Measurements from ENCODE around the gene MBD5.

The MBD5 gene

GRCh38 chr2:148410899-148411298, 390.0 kb downstream of the MBD5 start:
- no peak for DNase-seq (ENCODE audit: low spot score)
- no peak for TF ChIP-seq CTCF (IDR thresholded peaks at IDR 0.05; ENCODE audit: extremely low read depth, missing control alignments)

GRCh38 chr2:148416248-148416647, 395.4 kb downstream of the MBD5 start:
- no peak for TF ChIP-seq CTCF (IDR thresholded peaks at IDR 0.05; ENCODE audit: extremely low read depth, missing control alignments)

GRCh38 chr2:148430101-148430500, 409.2 kb downstream of the MBD5 start:
- no peak for TF ChIP-seq CTCF (IDR thresholded peaks at IDR 0.05; ENCODE audit: extremely low read depth, missing control alignments)
- DNase-seq (ENCODE audit: low spot score) = no peak

More at GRCh38 chr2:148416248-148416647, 395.4 kb downstream of the MBD5 start:
- no peak for DNase-seq (ENCODE audit: low spot score)

DNA sequence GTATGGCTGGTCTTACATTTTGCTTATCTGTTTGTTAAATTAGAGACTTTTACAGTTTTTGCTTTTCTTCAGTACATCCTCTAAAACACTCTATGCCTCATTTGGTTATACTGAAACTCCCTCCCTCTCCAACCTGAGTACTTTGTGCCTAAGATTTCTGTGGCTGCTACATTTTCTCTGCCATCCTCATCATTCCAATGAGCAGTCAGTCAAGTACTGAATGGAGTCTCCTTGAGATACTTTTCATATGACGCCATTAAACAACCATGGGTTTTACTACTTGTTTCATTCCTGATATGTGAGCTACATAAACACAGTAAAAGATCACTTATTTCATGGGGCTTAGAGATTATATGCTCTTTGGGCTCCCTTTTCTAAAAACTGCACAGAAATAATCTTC, 427.0 kb downstream of the MBD5 start:
- no peak for DNase-seq (ENCODE audit: low spot score)
- no peak for TF ChIP-seq CTCF (IDR thresholded peaks at IDR 0.05; ENCODE audit: extremely low read depth, missing control alignments)

GRCh38 chr2:148450531-148450930, 429.6 kb downstream of the MBD5 start:
- no peak for TF ChIP-seq CTCF (IDR thresholded peaks at IDR 0.05; ENCODE audit: extremely low read depth, missing control alignments)
- DNase-seq (ENCODE audit: low spot score) = no peak

DNA sequence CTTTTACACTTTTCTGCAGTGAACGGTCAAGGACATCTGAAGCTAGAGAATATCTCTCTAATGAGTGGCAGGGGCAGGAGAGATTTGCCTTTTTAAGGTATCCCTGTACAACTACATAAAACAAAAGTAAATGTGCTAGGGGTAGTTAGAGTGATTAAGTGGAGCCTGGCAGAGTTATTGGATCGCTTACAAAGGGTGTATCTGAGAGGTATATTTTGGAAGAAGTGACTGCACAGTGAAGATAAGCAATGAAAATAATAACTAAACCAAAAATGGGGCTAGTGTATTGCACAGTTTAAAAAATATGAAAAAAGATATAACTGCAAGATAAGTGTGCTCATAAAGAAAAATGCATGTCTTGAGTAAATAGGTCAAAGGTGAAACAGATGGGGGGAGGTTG, 430.2 kb downstream of the MBD5 start:
- DNase-seq (ENCODE audit: low spot score) = no peak
- no peak for TF ChIP-seq CTCF (IDR thresholded peaks at IDR 0.05; ENCODE audit: extremely low read depth, missing control alignments)

GRCh38 chr2:148455791-148456190, 434.9 kb downstream of the MBD5 start:
- TF ChIP-seq CTCF (IDR thresholded peaks at IDR 0.05; ENCODE audit: extremely low read depth, missing control alignments) = no peak

More at GRCh38 chr2:148455791-148456190, 434.9 kb downstream of the MBD5 start:
- no peak for DNase-seq (ENCODE audit: low spot score)

All from GM20000 (cell line).